Measurements from ENCODE around the gene NTHL1.

Gene NTHL1

DNA sequence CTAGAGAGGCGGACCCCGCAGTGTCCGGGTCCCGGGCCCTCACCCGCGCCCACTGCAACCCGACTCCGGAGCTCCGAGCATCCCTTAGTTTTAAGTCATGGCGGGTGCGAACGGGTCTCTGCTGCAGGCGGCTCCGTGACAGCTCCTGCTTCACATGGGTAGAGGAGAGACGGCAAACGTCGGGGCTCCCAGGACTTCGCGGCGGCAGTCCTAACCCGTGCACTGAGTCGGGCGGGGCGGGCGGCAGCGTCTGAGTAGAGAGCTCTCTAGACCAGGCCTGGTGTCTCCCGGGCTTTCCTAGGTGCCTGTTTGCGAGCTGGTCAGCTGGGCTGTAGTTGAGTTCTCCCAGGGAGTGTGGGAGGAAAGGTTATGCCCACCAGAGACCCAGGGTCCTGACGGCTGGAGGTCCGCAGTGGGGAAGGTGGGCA lies 496 bp upstream of the NTHL1 start:
- Histone ChIP-seq H3K27ac (ENCODE audit: low read length) (no peak overlapping the region), H3K4me3 (ENCODE audit: low read length in 2 of 2) (peak overlapping the region; percentile 83 to 90), H3K27me3 (ENCODE audit: control insufficient read depth in 1 of 2, insufficient read depth in 2 of 2, low read length in 2 of 2) (no peaks in the 10 kb centered on the region), H3K4me1 (ENCODE audit: control insufficient read depth, insufficient read depth, low read length) (peaks cover 36% of the 10 kb centered on the region), H3K9ac (ENCODE audit: low read length in 2 of 2) (peak overlapping the region; percentile 67 to 85), H3K36me3 (ENCODE audit: control insufficient read depth in 2 of 2, insufficient read depth in 2 of 2, low read length in 2 of 2) (peaks cover 3 to 17% of the 10 kb centered on the region in 2 donors), H3K9me3 (ENCODE audit: control insufficient read depth in 2 of 2, low read length in 2 of 2) (no peaks in the 10 kb centered on the region)

DNA sequence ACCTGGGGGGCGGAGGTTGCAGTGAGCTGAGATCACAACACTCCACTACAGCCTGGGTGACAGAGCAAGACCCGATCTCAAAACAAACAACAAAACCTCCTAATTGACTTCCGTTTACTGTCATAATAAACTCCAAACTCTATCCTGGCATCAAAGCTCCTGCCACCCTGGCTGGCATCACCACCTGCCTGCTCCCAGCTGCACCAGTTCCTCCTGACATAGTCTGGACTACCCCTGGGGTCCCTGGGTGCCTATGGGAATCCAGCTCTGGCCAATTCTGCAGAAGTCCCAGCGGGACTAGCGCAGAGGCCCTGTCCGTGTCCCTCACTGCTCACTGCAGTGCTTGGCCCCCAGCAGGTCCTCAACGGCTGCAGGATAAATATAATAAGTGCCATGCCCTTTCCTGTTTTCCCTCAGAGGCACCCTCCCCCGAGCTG lies 723 bp downstream of the NTHL1 start:
- Histone ChIP-seq H3K9ac (ENCODE audit: low read length in 2 of 2) (peak overlapping the region; percentile 36 to 45), H3K36me3 (ENCODE audit: control insufficient read depth in 2 of 2, insufficient read depth in 2 of 2, low read length in 2 of 2) (peaks cover 0 to 11% of the 10 kb centered on the region in 2 donors), H3K9me3 (ENCODE audit: control insufficient read depth in 2 of 2, low read length in 2 of 2) (no peaks in the 10 kb centered on the region), H3K4me1 (ENCODE audit: control insufficient read depth, insufficient read depth, low read length) (peaks cover 42% of the 10 kb centered on the region), H3K27me3 (ENCODE audit: control insufficient read depth in 1 of 2, insufficient read depth in 2 of 2, low read length in 2 of 2) (no peaks in the 10 kb centered on the region), H3K27ac (ENCODE audit: low read length) (peak overlapping the region; percentile 41), H3K4me3 (ENCODE audit: low read length in 2 of 2) (peak overlapping the region; percentile 83 to 90)

DNA sequence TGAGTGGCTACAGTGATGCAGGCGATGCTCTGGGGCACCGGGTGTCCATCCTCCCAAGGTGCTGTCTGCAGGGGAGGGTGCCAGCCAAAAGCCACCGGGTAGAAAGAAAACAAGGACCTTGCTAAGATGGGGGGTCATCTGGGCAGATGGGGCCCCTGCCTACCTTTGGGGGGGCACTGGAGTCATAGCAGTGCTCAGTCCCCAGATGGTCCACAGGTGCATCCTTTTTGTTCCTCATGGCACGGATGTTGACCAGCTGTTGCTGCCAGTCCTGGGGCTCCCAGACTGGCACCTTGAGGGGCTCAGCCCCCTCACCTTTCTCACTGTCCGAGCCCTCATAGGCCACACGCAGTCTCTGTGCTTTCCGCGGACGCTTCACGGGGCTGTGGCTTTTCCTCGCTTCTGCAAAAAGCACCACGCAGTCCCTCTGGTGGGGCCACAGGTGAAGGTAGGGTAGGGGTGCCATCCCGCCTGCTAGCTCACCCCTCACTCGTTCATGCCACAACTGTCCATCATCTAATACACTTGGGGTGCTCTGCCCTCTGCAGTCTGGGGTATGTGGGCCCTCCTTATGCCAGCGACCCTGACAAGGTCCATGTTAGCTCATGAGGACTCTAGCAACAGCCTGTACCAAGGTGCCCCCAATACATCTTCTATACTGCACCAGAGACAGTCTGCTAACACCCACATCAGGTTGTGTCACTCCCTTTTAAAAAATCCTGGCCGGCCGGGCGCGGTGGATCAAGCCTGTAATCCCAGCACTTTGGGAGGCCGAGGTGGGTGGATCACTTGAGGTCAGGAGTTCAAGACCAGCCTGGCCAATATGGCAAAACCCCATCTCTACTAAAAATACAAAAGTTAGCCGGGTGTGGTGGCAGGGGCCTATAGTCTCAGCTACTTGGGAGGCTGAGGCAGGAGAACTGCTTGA lies 1.4 kb downstream of the NTHL1 start:
- H3K4me1 ChIP-seq (ENCODE audit: control insufficient read depth, insufficient read depth, low read length) = peaks cover 43% of the 10 kb centered on the region
- peak overlapping the region; percentile 41 for H3K27ac ChIP-seq (ENCODE audit: low read length)
- H3K4me3 ChIP-seq (ENCODE audit: low read length in 2 of 2) = peak overlapping the region in 1 of 2 donors; percentile 83
- H3K9ac ChIP-seq (ENCODE audit: low read length in 2 of 2) = no peak overlapping the region
- H3K27me3 ChIP-seq (ENCODE audit: control insufficient read depth in 1 of 2, insufficient read depth in 2 of 2, low read length in 2 of 2) = no peaks in the 10 kb centered on the region
- peaks cover 0 to 7% of the 10 kb centered on the region in 2 donors for H3K36me3 ChIP-seq (ENCODE audit: control insufficient read depth in 2 of 2, insufficient read depth in 2 of 2, low read length in 2 of 2)
- H3K9me3 ChIP-seq (ENCODE audit: control insufficient read depth in 2 of 2, low read length in 2 of 2) = no peaks in the 10 kb centered on the region

DNA sequence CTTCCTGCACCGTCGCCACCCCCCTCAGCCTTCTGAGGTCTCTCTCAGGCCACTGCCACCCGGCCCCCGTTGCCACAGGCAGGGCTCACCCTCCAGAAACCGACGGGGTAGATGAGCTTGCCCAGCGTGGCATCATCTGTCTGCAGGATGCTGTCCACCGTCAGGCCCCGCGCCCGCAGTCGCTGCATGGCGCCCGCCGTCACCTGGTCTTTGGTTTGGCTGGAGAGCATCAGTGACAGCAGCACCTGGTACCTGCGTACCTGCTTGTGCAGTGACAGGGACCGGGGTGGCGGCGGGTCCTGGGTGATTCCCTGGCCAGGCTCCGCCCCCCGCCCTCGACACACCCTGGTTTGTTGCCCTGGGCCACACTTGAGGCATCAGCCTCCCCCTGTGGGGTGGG lies 3.1 kb downstream of the NTHL1 start:
- H3K27ac ChIP-seq (ENCODE audit: low read length) = no peak overlapping the region

DNA sequence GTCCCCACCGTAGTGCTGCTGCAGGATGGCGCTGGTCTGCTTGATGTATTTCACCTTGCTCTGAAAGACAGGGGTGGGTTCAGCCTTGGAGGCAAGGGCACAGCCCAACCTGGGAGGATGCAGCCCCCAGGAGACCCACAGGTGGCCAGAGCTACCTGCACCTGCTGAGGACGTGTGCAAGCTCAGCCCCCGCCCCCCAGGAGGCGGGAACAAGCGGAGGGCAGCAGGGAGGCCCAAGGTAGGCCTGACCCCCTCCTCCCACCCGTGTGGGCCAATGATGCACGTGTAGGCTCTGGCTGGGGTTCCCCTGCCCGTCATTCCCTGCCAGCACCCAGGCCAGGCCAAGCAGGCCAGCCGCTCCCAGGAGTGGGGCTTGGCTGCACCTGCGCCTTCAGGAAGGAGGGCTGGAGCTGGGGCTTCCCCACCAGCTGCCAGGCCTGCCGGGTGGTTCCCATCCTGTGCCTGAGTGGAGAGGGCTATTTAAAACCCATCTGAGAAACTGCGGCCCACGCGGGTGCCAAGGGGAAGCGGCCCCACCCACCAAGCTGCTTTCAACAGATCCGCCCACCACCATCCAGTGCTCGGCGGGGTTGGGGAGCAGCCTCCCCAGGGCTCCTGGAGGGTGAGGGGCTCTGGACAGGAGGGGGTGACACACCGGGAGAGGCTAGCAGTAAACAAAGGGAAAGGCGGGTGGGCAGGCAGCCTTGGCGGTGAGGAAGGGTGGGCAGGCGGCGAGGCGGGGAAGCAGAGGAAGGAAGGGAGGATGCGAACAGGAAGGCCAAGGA lies 3.8 kb downstream of the NTHL1 start:
- Histone ChIP-seq H3K4me1 (ENCODE audit: control insufficient read depth, insufficient read depth, low read length) (peaks cover 51% of the 10 kb centered on the region), H3K27me3 (ENCODE audit: control insufficient read depth in 1 of 2, insufficient read depth in 2 of 2, low read length in 2 of 2) (no peaks in the 10 kb centered on the region), H3K4me3 (ENCODE audit: low read length in 2 of 2) (no peak overlapping the region), H3K36me3 (ENCODE audit: control insufficient read depth in 2 of 2, insufficient read depth in 2 of 2, low read length in 2 of 2) (peaks cover 0 to 2% of the 10 kb centered on the region in 2 donors), H3K9me3 (ENCODE audit: control insufficient read depth in 2 of 2, low read length in 2 of 2) (no peaks in the 10 kb centered on the region), H3K9ac (ENCODE audit: low read length in 2 of 2) (no peak overlapping the region), H3K27ac (ENCODE audit: low read length) (no peak overlapping the region)

More for the DNA sequence above, 3.1 kb downstream of the NTHL1 start:
- H3K27me3 ChIP-seq (ENCODE audit: control insufficient read depth in 1 of 2, insufficient read depth in 2 of 2, low read length in 2 of 2) = no peaks in the 10 kb centered on the region
- peaks cover 48% of the 10 kb centered on the region for H3K4me1 ChIP-seq (ENCODE audit: control insufficient read depth, insufficient read depth, low read length)
- no peak overlapping the region for H3K4me3 ChIP-seq (ENCODE audit: low read length in 2 of 2)
- no peak overlapping the region for H3K9ac ChIP-seq (ENCODE audit: low read length in 2 of 2)
- H3K9me3 ChIP-seq (ENCODE audit: control insufficient read depth in 2 of 2, low read length in 2 of 2) = no peaks in the 10 kb centered on the region
- H3K36me3 ChIP-seq (ENCODE audit: control insufficient read depth in 2 of 2, insufficient read depth in 2 of 2, low read length in 2 of 2) = peaks cover 0 to 2% of the 10 kb centered on the region in 2 donors

DNA sequence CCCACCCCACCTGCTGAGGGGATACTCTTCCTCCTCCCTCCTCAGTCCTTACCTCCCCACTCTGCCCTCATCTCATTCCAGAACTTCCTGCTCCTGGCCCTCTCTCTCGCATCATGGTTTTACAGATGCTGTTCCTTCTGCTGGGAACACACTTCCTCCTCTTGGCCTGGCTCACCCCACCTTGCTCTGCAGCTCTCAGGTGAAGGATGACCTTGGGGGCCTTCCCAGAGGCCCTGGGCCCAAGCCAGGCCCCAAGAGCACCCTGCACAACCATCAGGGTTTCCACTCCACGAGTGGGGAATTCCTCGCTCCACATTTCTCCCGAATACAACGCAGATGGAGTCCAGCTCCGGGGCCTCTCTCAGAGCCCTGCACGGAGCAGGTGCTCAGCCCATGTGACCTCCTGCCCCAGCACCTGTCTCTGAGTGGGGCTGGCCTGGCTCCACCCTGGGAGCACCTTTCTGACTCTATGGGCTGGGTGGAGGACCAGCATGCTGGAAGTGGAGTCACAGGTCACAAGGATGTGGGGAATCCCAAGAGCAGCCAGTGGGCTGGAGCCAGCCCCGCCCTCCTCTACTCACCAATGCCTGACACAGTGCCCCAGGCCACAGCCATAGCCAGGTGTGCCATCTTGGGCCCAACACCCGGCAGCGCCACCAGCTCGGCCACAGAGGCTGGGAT lies 4.5 kb downstream of the NTHL1 start:
- no peak overlapping the region for H3K9ac ChIP-seq (ENCODE audit: low read length in 2 of 2)
- peaks cover 0 to 2% of the 10 kb centered on the region in 2 donors for H3K36me3 ChIP-seq (ENCODE audit: control insufficient read depth in 2 of 2, insufficient read depth in 2 of 2, low read length in 2 of 2)
- no peak overlapping the region for H3K27ac ChIP-seq (ENCODE audit: low read length)
- no peaks in the 10 kb centered on the region for H3K27me3 ChIP-seq (ENCODE audit: control insufficient read depth in 1 of 2, insufficient read depth in 2 of 2, low read length in 2 of 2)
- H3K4me3 ChIP-seq (ENCODE audit: low read length in 2 of 2) = no peak overlapping the region
- H3K9me3 ChIP-seq (ENCODE audit: control insufficient read depth in 2 of 2, low read length in 2 of 2) = no peaks in the 10 kb centered on the region
- H3K4me1 ChIP-seq (ENCODE audit: control insufficient read depth, insufficient read depth, low read length) = peaks cover 50% of the 10 kb centered on the region

DNA sequence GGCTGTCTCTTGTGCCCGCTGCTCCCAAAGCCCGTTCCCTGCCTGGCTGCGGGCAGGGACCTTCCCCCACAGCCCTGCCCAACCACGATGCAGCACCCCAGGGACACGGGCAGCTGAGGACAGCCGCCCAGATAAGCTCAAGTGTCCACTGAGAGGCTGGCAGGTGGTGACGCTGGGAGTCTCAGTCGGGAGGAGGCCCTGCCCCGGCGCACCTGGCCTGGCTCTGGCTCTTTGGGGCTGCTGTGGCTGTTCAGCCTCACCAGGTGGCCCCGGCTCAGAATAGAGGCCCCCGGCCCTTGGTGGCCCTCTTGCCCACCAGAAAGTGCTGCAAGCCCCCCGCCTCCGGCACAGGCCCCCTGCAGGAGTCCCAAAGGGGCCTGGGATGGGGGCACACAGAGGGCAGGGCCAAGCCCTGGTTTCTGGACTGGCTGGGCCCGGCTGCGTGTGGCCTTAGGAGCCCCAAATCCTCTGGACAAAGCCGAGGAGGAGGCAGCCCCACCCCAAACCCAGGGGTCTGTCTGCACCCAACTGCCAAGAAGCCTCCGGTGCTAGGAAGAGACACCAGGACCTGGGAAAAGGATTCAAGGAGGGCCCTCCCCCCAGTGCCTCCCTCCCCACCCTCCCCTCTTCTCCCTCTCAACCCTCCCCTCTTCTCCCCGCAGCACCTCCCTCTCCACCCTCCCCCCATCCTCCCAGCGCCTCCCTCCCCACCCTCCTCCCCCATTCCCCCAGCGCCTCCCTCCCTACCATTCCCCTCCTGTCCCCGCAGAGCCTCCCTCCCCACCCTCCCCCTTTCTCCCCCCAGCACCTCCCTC lies 5.3 kb downstream of the NTHL1 start:
- Histone ChIP-seq H3K4me3 (ENCODE audit: low read length in 2 of 2) (no peak overlapping the region), H3K9ac (ENCODE audit: low read length in 2 of 2) (no peak overlapping the region), H3K9me3 (ENCODE audit: control insufficient read depth in 2 of 2, low read length in 2 of 2) (no peaks in the 10 kb centered on the region), H3K4me1 (ENCODE audit: control insufficient read depth, insufficient read depth, low read length) (peaks cover 54% of the 10 kb centered on the region), H3K27ac (ENCODE audit: low read length) (no peak overlapping the region), H3K27me3 (ENCODE audit: control insufficient read depth in 1 of 2, insufficient read depth in 2 of 2, low read length in 2 of 2) (no peaks in the 10 kb centered on the region), H3K36me3 (ENCODE audit: control insufficient read depth in 2 of 2, insufficient read depth in 2 of 2, low read length in 2 of 2) (peaks cover 0 to 2% of the 10 kb centered on the region in 2 donors)

DNA sequence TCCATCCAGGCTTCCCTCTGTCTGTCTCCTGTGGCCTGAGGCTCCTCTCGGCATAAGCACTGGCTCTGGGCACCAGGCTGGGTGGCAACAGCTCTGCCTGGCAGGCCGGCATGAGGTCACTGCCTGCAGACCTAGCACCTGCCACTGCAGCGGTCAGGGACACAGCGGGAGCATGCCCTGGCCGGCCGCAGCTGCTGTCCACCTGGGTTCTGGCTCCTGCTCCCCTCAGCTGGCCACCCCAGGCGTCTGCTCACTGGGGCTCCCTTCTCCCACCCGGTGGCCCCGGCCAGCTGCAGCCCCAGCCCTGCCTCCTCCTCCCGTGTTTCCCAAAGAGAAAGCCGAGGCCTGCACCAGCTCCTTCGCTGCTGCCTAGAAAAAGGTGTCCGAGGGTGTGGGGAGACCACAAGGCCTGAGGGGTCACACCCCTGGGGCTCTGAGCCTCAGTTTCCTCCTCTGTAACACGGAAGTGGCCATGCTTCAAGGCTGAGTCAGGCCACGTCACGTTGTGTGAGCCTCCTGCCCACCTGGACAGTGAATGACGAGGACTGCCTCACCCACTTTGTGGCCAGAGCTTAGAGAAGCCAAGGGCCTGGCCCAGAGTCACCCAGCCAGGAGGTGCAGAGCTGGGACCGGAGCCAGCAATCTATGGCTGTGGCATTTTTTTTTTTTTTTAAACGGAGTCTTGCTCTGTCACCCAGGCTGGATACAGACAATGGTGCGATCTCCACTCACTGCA lies 6.7 kb downstream of the NTHL1 start:
- H3K4me1 ChIP-seq (ENCODE audit: control insufficient read depth, insufficient read depth, low read length) = peaks cover 54% of the 10 kb centered on the region
- no peak overlapping the region for H3K4me3 ChIP-seq (ENCODE audit: low read length in 2 of 2)
- H3K36me3 ChIP-seq (ENCODE audit: control insufficient read depth in 2 of 2, insufficient read depth in 2 of 2, low read length in 2 of 2) = peaks cover 0 to 2% of the 10 kb centered on the region in 2 donors
- H3K27me3 ChIP-seq (ENCODE audit: control insufficient read depth in 1 of 2, insufficient read depth in 2 of 2, low read length in 2 of 2) = no peaks in the 10 kb centered on the region
- H3K9me3 ChIP-seq (ENCODE audit: control insufficient read depth in 2 of 2, low read length in 2 of 2) = no peaks in the 10 kb centered on the region
- H3K27ac ChIP-seq (ENCODE audit: low read length) = no peak overlapping the region
- H3K9ac ChIP-seq (ENCODE audit: low read length in 2 of 2) = no peak overlapping the region

DNA sequence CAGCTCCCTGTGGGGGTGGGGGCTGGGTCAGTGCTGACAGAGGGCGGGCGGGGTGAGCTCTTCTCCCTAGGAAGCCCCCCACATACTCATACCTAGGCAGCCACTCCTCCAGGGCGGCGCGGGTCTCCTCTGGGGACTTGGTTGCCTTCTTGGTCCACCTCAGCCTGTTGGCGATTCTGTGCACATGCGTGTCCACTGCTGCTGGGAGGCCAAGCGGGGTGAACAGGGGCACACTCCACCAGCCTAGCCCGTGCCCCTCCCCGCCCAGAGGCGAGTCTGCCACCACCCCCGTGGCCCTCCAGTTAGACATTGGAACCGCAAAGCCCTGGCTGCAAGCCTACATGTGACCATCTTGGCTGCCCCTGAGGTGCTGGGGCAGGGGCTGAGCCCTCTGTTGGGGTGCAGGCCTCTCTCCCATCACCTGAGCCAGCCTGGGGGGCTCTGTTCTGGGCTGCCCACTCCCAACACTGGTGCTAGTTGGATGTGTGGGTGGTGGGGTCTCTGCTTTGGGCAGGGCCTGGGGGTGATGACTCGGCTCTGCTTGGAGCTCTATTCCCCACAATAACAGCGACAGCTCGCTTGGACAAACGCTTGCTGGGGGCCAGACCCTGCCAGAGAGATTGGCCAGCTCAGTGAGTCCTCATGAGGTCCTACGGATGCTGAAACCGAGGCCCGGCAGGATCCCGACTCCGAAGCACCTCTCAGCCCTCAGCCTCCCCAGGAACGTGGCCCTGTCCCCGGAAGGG lies 7.4 kb downstream of the NTHL1 start:
- H3K9ac ChIP-seq (ENCODE audit: low read length in 2 of 2) = no peak overlapping the region
- H3K9me3 ChIP-seq (ENCODE audit: control insufficient read depth in 2 of 2, low read length in 2 of 2) = no peaks in the 10 kb centered on the region
- H3K4me3 ChIP-seq (ENCODE audit: low read length in 2 of 2) = no peak overlapping the region
- peaks cover 0 to 2% of the 10 kb centered on the region in 2 donors for H3K36me3 ChIP-seq (ENCODE audit: control insufficient read depth in 2 of 2, insufficient read depth in 2 of 2, low read length in 2 of 2)
- no peak overlapping the region for H3K27ac ChIP-seq (ENCODE audit: low read length)
- peaks cover 58% of the 10 kb centered on the region for H3K4me1 ChIP-seq (ENCODE audit: control insufficient read depth, insufficient read depth, low read length)
- H3K27me3 ChIP-seq (ENCODE audit: control insufficient read depth in 1 of 2, insufficient read depth in 2 of 2, low read length in 2 of 2) = no peaks in the 10 kb centered on the region

Measured in stomach smooth muscle (tissue), 2 donors.